Dermis blood vessel endothelial cell (primary cell): ENCODE results near the gene UPF3A. TPM values are rescaled to one million over a fixed set of nuclear protein-coding genes. Genes with fewer than 3 reads are reported as not detected.
"Not testable (repeated sequence)": the region's sequence is repeated elsewhere in the genome, so short reads cannot be mapped to it uniquely, and the experiment has no call there.

Experiments used
- DNase-seq: peaks from one replicate; pipeline ENCODE4 v3.0.0; 2010
- total RNA-seq: library from RNA; depleted of rRNA; stranded (reverse); fragments of >200 nt; gene quantifications from 2 replicates; pipeline ENCODE4 v1.2.3, GENCODE V29; 2014

UPF3A gene
- total RNA-seq, 1 donor from 2014 or later: 25.5 TPM

DNA sequence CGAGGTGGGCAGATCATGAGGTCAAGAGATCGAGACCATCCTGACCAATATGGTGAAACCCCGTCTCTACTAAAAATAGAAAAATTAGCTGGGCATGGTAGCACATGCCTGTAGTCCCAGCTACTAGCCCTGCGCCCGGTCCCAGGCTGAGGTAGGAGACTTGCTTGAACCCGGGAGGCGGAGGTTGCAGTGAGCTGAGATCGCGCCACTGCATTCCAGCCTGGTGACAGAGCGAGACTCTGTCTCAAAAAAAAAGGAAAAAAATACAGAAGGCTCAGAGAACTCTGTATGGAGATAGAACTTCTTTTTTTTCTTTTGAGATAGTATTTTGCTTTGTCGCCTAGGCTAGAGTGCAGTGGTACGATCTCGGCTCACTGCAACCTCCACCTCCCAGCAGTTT lies 17.1 kb upstream of the UPF3A start:
- not testable (repeated sequence) for DNase-seq

DNA sequence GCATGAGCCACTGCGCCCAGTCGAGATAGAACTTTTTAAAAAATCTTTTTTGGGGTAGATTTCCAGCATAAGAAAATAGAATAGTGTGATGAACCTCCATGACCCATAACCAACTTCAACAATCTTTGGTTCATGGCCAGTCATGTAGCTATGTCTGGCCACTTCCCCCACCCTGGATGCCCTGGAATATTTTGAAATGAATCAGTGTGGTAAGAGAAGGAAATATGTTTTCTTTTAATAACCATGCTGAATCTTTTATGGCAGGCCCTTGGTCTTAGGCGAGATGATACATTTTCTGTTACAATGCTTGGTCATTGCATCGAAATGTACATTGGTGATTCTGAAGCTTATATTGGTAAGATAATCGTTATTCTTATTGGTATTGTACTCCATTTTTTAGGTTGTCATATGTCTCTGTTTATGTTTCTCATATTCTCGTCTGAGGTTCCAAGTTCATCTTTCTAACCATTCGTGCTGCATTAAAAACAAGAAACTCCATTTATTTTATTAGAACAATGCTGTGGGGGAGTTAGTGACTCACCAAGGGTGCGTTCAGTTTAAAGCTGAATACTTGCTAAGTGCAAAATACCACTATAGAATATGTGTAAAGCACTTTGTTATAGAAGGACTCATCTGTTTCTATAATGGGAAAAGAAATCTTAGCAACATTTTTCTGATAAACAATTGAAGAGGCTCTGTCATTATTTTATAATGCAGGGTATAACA lies 16.4 kb upstream of the UPF3A start:
- no peak for DNase-seq

DNA sequence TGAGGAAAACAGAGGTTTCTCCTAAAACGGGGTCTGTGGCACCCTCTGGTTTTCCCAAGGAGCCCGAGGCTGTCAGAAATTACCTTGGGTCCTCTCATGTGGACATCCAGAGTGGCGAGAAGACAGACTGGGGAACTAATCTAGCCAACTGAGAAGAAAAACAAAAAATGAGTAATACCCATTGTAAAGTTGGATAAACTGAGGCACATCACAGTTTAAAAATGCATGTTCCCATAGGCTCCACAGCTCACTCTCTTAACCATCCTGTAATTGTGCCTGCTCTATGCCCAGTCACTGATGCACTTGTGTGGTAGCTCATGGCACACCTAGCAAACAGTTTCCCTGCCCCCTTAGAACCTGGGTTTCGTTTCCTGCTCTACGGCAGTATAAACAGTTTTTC lies 15.2 kb upstream of the UPF3A start:
- no peak for DNase-seq

DNA sequence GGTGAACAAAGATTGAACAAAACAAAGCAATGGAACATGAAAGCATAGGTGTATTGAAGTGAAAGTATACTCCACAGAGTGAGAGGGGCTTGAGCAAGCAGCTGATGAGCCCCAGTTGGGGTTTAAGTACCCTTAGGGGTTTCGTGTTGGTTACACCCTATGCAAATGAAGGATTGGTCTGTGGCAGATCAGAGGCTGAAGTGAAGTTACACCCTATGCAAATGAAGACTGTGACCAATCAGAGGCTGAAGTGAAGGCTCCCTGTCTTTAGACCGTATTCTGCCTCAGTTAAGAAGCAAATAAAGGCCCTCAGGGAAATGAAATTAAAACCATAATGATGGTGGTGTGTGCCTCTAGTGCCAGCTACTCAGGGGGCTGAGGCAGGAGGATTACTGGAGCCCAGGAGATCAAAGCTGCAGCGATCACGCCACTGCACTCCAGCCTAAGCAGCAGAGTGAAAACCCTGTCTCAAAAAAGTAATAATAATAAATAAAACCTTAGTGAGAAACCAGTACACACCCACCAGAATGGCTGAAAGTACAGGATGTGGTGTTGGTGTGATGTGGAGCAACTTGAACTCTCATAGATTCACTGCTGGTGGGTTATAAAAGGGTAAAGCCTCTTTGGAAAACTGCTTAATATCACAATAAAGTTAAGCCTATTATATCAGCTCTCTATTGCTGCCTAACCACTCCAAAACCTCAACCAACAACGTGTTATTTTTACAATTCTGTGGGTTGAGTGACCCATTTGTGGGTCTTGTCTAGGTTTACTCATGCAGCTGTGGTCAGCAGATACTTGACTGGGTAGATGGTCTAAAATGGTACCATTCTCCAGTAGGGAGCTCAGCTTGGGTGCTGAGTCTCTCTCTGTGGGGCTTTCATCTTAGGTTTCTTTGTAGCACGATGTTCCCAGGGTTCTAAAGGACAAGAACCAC lies 12.8 kb upstream of the UPF3A start:
- DNase-seq: no peak

DNA sequence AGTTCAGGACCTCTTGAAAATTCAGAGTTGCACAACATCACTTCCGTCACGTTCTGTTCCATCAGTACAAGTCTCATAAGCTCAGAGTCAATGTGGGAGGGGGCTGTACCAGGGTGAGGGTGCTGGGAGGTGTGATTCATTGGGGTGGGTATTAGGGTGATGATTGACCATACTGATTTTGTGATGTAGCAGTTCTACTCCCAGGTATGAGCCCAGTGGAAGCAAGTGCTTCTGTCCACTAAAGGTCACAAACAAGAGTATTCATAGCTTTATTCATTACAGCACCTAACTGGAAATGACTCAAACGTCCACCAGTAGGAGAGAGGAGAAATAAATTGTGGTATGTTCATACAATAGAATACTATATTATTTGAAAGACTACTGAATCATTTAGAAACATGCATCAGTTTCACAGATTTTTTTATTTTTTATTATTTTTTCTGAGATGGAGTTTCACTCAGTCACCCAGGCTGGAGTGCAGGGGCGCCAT lies 12.1 kb upstream of the UPF3A start:
- DNase-seq: no peak

DNA sequence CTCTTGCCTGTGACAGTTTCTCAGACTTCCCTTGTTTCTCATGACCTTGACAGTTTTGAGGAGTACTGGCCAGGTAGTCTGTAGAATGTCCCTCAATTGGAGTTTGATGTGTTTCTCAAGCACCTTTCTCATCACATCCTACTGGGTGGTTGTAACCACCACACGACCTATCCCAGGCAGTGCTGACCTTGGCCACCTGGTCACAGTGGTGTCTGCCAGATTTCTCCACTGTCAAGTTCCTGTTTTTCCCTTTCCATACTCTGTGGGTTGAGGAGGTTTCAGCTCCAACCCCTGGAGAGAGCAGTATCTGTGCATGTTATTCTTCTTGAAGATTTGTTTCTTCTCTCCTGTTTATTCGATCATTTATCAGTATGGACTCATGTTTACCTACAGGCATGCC lies 8.4 kb upstream of the UPF3A start:
- no peak for DNase-seq

DNA sequence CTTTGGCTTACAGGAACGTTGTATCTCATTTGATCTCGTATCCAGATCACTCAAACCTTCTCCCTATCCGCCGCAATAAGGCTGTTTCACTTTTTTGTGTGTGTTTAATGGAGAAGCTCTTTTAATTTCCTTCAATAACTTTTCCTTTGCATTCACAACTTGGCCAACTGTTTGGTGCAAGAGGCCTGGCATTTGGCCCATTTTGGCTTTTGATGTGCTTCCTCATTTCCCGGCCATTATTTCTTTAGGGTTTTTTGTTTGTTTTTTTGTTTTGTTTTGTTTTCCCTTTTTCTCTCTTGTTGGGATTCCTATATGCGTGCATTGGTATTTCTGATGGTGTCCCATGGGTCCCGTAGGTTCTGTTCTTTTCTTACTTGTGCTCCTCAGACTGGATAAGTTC lies 6.1 kb upstream of the UPF3A start:
- DNase-seq: peak; percentile 17

DNA sequence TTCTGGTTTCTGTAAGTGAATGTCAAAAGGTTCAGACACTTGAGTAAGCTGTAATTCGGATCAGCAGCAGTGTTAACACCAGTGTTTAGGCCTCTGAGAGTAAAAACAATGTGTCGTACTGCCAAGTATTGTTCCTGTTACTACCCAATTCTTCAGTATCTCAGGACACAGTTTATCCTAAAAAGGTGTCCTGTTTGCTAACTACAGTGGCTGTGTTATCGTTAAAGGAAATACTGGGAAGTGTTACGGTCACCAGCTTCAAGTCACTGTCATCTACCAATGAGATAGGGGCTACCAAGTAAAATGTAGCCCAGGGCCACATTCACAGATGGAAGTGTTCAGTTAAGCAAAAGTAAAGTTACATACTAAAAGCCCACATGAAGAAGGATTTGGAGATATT lies 2.3 kb upstream of the UPF3A start:
- DNase-seq: no peak

DNA sequence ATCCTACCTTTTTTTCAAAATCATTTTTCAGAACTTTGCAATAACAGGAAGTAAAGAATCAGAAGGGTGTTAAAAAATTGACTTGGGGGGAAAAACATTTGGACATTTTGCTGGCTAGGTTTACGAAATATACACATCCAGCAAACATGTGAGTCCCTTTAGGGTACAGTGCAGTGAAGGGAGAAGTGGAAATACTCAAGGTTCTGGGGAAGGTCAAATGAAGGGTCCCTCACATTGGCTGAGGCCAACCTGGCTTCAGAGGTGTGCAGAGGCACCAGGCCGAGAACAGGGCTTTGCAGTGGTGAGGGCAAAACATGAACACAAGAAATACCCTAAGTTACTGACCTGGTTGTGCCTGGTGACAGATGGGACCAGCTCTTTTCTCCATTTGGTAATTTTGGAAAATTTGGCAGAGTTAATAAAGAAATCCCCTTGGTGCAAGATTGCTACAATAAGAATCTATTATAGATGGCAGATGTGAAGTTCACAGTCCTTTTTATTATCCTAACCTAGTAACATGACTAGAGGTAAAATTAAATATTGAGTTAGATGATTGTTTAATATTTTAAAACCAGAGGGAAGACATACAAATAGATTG lies 1.5 kb upstream of the UPF3A start:
- no peak for DNase-seq

DNA sequence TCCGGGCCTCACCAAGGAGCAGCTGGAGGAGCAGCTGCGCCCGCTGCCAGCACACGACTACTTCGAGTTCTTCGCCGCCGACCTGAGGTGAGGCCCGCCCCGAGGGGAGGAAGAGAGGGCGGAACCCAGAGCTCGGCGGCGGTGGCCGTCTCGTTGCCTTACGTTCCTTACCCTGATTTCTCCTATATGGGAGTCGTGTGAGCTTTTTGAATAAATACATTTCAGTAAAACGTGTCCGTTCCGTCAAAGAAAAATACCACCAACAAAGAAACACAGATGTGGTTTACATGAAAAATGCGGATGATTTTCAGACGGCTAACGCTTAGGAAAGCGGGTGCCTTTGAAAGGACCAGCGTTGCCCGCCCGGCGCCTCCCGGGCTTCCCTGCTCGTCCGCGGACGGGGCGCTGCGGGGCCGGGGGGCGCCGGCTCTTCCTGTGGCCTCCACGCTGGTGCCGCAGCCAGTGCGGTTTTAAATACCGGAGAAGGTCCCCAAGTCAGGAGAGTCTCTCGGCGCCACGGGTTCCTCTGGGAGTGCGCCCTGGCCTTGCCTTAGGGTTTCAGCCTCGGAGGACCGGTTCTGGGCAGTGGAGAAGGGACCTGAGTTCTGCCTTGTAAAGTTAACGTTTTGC lies 755 bp downstream of the UPF3A start:
- peak; percentile 80 for DNase-seq

DNA sequence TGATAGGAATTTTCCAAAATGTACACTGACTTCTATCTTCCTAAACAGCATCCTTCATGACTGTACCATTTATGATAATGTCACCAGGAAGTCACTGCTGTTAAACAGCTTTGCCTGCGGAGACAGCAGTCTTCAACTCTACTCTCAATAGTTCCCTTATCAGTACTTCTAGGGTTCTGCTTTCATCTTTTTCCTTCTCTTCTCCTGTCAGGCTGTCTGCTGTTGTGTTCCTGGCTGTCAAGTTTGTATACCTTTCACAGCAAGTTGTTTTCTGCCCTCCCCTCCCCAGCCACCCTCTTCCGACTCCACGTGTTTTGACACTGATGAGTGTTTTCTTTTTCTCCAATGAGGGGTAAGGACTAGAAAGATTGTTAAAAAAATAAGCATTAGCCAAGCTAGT lies 2.2 kb downstream of the UPF3A start:
- peak; percentile 6 for DNase-seq

DNA sequence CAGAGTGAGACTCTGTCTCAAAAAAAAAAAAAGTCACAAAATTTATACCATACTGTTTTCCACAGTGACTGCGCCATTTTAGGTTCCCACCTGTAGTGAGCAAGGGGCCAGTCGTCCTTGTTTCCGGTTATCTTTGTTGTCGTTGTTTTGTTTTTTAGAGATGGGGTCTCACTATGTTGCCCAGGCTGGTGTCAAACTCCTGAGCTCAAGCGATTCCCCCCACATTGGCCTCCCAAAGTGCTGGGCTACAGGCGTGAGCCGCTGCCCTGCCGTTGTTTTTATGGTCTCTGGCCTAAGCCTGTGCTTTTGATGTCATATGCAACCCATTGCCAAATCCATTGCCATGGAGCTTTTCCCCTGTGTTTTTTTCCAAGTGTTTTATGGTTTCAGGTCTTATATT lies 3.3 kb downstream of the UPF3A start:
- DNase-seq: no peak

DNA sequence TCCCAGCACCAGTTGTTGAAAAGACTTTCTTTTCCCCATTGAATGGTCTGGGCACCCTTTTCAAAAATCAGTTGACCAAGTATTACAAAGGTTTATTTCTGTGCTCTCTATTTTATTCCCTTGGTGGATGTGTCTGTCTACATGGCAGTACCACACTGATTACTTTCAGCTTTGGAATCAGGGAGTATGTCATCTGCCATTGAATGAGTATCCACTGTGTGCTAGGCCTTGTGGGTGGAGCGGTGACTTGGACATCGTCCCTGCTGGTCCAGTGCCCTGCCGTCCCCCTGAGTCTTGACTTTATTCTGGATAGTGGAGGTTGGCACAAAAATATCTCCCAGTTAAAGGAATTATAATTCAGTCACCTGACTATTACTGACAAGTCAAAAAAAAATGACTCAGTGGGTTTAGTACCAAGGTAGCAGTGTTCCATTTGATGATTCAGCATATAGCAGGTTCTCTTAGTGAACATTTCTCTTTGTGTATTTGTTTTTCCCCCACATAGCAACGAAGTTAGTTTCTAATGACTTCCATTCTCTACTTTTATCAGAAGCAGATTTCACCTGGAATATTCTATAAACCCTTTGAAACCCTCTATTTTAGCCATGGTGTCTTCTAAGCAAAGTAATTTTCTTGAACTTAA lies 3.9 kb downstream of the UPF3A start:
- DNase-seq: peak; percentile 7

DNA sequence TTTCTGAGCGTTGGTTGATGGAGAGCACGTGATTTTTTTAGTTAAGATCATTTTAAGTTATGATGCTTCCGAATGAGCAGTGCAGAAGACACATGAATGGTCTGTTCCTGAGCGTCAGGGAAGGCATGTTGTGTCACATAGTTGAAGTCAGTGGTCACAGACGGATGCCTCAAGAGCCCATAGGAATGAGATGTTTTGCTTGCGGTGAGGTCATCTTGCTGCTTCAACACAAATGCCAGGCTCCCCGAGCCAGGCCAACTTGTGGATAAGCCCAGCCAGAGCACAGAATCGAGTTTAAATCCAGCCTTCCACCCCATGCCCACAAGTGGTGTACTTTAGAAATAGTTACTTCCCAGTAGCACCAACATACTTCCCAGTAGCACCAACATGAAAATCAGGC lies 5.4 kb downstream of the UPF3A start:
- DNase-seq: no peak

DNA sequence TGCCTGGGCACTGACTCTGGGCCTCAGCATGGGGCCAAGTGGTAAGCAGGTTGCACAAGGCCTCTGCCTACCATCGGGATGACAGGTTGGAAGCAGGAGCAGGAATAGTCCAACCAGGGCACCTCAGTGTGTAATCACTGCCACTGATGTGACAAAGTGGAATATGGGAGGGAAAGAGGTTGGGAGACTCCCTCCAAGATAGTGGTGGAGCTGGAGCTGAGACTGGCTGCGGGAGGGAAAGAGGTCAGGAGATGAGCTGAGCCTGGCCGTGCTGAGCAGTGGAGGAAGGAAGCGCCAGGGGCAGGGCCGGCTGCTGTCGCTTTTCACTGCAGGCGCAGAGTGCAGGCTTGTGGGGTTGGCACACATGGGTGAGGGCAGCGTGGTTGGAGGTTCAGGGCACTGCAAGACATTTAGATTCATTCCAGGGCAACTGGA lies 6.8 kb downstream of the UPF3A start:
- no peak for DNase-seq

DNA sequence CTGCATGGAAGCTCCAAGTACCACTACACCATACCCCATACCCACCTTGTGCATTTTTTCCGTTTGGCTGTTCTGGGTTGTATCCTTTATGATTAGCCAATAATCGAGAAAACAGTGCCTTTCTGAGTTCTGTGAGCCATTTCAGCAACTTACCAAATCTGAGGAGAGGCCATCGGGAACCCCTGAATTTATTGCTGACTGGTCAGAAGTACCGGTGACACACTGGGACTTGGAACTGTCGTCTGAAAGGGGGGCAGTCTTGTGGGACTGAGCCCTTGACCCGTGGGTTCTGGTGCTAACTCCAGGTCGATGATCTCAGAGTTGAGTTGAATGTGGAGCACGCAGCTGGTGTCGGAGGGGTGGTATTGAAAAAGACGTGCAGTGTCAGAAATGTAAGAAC lies 15.0 kb downstream of the UPF3A start:
- DNase-seq: no peak

DNA sequence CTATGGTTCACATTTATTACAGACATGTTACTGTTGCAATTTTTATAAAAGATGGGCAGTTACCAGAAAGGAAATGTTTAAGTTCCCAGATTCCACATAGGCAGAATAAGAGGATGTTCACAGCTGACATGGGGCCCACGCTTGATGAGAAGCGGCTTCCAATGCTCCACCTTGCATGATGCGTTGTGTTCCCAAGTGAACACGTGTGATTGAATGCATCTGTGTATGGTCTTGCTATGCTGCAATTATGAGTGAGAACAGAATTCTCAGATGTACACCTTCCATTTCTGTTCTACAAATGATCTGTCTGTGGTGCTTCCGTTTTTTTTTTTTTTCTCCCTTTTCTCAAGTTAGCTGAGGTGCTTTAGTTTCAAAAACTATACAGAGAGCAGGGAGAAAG lies 15.5 kb downstream of the UPF3A start:
- DNase-seq: no peak

DNA sequence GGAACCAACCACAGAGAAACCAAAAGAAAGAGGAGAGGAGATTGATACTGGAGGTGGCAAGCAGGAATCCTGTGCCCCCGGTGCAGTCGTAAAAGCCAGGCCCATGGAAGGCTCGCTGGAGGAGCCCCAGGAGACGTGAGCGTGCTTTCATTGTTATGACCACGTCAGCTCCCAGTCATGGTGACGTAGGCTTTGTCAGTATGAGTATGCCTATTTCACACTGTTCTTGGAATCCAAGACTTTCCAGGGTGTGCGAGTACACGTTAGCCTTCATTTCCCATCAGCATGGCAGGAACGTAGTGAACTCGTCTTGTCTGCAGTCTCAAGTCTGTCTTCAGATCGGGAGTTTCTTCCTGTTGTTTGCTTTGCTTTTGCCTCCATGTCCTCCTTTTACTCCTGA lies 17.5 kb downstream of the UPF3A start:
- DNase-seq: no peak

DNA sequence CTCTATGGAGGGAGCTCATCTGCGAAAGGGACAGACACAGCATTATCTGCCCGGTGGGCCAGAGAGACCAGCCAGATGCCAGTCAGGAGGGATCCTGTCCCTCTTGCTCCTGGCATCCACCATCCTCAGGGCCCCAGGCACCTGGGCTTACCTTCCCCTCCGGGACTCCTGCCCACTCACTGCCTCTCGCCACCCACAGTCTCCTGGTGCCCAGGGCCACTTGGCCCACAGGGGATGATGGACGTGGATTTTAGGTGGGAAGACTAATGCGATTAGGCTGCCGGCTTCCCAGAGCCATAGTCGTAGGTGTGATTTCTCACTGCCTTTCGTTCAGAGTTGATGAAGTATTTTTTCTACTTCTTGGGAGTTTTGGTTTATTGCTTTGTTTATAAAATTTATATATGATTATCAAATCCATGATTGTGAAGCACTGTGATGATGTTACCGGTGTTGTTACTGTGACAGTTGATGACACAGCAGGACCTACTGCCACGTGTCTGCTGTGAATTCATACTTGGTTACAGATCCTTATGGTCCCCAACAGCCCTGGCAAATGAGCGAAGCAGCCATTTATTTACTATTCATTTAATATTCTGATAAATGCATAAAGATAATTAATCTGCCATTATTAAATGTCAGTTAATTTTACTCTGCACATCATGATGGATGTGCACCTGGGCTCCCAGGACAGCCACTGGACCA lies 18.4 kb downstream of the UPF3A start:
- no peak for DNase-seq

DNA sequence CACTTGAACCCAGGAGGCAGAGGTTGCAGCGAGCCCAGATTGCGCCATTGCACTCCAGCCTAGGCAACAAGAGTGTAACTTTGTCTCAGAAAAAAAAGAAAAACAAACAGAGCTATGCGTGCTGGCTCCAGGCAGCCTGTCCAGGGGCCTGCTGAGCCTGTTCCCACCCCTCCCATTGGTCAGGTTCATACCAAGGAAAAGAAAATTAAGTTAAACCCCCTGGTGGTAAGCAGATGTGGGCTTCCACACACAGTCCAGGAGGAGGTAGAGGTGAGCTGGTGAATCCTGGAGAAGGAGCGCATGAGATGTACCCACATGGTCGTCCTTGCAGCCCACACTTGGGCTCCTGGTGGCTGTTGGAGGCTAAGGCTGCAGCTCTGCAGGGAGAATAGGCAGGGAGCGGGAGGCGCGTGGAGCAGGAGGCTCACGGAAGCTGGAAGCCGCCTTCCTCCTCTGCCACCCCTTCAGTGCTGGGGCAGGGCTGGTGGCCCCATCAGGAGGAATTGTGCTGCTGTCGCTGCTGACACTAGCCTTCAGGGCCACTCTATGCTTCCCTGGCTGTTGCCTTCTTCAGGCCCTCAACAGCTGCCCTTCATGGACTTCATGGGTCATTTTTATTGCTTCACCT lies 22.4 kb downstream of the UPF3A start:
- DNase-seq: no peak

DNA sequence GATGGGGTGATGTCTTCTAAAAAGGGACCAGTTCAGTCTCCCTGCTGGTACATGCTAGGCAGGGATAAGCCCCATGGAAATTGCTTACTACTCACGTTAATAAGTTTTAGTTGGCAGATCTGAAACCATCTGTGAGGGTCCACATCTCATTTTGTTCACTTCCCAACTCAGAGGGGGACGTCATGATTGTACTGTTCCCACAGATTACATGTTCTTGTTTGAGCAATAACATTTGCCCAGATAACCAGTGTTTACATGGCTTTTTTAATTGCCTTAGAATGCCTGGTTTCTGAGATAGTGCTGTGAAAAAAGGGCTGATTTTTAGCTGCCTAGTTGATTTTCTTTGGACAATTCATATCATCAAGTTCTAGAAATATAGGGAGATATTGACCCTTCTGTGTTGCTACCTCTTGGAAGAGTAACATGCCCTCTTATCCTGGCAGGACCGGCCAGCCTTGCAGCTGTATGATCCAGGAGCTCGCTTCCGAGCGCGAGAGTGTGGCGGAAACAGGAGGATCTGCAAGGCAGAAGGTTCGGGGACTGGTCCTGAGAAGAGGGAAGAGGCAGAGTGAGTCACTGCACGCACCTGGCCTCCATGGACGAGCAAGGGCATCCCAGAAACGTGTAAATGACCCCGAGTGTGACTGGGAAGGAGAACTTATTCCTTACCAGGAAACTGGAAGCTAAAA lies 23.1 kb downstream of the UPF3A start:
- DNase-seq: no peak
